ENCODE data around the gene APOC3. TPM values are rescaled to one million over a fixed set of nuclear protein-coding genes. Genes with fewer than 3 reads are reported as not detected.

Gene APOC3
- total and polyA plus RNA-seq, 2 experiments from 2014 or later = not detected

DNA sequence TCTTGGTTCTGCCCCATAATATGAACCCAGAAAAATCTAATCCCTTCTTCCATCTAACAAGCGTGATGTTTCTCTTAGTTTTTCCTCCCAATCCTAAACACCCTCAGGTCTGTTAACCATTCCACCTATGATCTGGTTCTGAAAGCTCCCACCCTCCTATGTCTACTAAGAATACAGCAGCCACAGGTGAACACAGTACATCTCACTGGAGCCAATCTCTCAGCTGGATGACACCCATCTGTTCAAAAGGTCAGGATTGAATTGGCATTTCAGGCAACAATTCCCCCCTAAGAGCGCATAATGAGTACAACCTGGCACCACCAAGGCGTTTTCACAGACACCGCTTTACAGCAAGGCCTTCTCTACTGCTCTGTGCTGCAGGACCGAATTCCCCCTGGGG, 26.7 kb downstream of the APOC3 start (continued):
- TF ChIP-seq, protein P1, sequence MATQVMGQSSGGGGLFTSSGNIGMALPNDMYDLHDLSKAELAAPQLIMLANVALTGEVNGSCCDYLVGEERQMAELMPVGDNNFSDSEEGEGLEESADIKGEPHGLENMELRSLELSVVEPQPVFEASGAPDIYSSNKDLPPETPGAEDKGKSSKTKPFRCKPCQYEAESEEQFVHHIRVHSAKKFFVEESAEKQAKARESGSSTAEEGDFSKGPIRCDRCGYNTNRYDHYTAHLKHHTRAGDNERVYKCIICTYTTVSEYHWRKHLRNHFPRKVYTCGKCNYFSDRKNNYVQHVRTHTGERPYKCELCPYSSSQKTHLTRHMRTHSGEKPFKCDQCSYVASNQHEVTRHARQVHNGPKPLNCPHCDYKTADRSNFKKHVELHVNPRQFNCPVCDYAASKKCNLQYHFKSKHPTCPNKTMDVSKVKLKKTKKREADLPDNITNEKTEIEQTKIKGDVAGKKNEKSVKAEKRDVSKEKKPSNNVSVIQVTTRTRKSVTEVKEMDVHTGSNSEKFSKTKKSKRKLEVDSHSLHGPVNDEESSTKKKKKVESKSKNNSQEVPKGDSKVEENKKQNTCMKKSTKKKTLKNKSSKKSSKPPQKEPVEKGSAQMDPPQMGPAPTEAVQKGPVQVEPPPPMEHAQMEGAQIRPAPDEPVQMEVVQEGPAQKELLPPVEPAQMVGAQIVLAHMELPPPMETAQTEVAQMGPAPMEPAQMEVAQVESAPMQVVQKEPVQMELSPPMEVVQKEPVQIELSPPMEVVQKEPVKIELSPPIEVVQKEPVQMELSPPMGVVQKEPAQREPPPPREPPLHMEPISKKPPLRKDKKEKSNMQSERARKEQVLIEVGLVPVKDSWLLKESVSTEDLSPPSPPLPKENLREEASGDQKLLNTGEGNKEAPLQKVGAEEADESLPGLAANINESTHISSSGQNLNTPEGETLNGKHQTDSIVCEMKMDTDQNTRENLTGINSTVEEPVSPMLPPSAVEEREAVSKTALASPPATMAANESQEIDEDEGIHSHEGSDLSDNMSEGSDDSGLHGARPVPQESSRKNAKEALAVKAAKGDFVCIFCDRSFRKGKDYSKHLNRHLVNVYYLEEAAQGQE (IDR thresholded peaks at IDR 0.05; ENCODE audit: unreplicated experiment) = no peak
- TF ChIP-seq EZH2 (IDR thresholded peaks at IDR 0.05; ENCODE audit: low read depth, unreplicated experiment) (no peak), JUNB (IDR thresholded peaks at IDR 0.05; ENCODE audit: unreplicated experiment) (no peak), ZNF114 (CRISPR knock-in tag; IDR thresholded peaks at IDR 0.05) (no peak), STAT1 (IDR thresholded peaks at IDR 0.05; ENCODE audit: unreplicated experiment) (no peak), EZH2phosphoT487 (IDR thresholded peaks at IDR 0.05; ENCODE audit: unreplicated experiment) (no peak), POLR2AphosphoS5 (IDR thresholded peaks at IDR 0.05; ENCODE audit: low read depth) (no peak), NANOG (IDR thresholded peaks at IDR 0.05; ENCODE audit: borderline replicate concordance) (no peak)

DNA sequence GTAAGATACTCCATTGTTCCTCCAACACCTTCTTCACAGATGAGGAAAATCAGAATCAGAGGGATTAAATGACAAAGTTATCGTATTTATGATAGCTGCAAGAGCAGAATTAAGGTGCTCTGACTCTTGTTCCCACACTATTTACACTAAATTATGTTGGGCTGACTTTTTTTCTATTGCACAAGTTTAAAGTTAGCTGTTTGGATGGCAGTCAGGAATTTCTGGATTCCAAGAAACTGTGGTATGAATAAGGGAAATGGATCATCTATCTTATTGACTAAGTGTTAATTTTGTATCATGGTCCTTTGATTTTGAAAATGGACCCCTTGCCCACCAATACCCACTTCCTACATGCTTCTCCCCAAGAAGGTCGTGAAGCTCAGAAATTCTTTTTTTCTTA, 27.6 kb downstream of the APOC3 start:
- Histone ChIP-seq H3K4me2 (no peak overlapping the region), H3K27ac (ENCODE audit: low read depth) (no peak overlapping the region), H3K27me3 (ENCODE audit: insufficient read depth) (no peaks in the 10 kb centered on the region), H3K4me3 (no peak overlapping the region), H3K79me2 (replicated peaks; ENCODE audit: insufficient read depth) (no peaks in the 10 kb centered on the region), H2AFZ (no peak overlapping the region), H3K4me1 (ENCODE audit: insufficient read depth) (no peaks in the 10 kb centered on the region), H4K20me1 (replicated peaks; ENCODE audit: insufficient read depth) (no peaks in the 10 kb centered on the region), H3K9me2 (ENCODE audit: insufficient read depth) (no peaks in the 10 kb centered on the region), H3K36me3 (ENCODE audit: insufficient read depth) (peaks cover 14% of the 10 kb centered on the region), H3F3A (replicated peaks; ENCODE audit: low read depth) (no peaks in the 10 kb centered on the region)
- H3K4me3 Mint-ChIP-seq = no peak overlapping the region
- ATAC-seq (no peak), DNase-seq (ENCODE audit: low spot score) (no peak)
- peaks cover 20% of the 10 kb centered on the region for H3K36me3 Mint-ChIP-seq (ENCODE audit: low read depth)
- H3K27ac Mint-ChIP-seq = no peak overlapping the region
- no peaks in the 10 kb centered on the region for H3K9me3 Mint-ChIP-seq
- H3K4me1 Mint-ChIP-seq = no peaks in the 10 kb centered on the region
- peaks cover 2% of the 10 kb centered on the region for H3K27me3 Mint-ChIP-seq (ENCODE audit: insufficient read depth, low read depth, poor library complexity)
- no peak for TF ChIP-seq EZH2 (IDR thresholded peaks at IDR 0.05; ENCODE audit: low read depth, unreplicated experiment)
- TF ChIP-seq CREB1 (CRISPR knock-in tag; IDR thresholded peaks at IDR 0.05; ENCODE audit: low read depth) = no peak
- TF ChIP-seq, protein P1 (IDR thresholded peaks at IDR 0.05; ENCODE audit: unreplicated experiment) = no peak
- TF ChIP-seq JUNB (IDR thresholded peaks at IDR 0.05; ENCODE audit: unreplicated experiment) = no peak
- no peak for TF ChIP-seq ZNF114 (CRISPR knock-in tag; IDR thresholded peaks at IDR 0.05)
- TF ChIP-seq NANOG (IDR thresholded peaks at IDR 0.05; ENCODE audit: borderline replicate concordance) = no peak
- TF ChIP-seq, protein P2, sequence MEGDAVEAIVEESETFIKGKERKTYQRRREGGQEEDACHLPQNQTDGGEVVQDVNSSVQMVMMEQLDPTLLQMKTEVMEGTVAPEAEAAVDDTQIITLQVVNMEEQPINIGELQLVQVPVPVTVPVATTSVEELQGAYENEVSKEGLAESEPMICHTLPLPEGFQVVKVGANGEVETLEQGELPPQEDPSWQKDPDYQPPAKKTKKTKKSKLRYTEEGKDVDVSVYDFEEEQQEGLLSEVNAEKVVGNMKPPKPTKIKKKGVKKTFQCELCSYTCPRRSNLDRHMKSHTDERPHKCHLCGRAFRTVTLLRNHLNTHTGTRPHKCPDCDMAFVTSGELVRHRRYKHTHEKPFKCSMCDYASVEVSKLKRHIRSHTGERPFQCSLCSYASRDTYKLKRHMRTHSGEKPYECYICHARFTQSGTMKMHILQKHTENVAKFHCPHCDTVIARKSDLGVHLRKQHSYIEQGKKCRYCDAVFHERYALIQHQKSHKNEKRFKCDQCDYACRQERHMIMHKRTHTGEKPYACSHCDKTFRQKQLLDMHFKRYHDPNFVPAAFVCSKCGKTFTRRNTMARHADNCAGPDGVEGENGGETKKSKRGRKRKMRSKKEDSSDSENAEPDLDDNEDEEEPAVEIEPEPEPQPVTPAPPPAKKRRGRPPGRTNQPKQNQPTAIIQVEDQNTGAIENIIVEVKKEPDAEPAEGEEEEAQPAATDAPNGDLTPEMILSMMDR (conservative IDR thresholded peaks at IDR 0.05; ENCODE audit: low read depth in 2 of 2) = no peak
- no peak for TF ChIP-seq POLR2AphosphoS5 (IDR thresholded peaks at IDR 0.05; ENCODE audit: low read depth)

Data from GM23338 (cell line).